B cell (primary cell): Measurements from ENCODE around the gene EPAS1. TPM values are rescaled to one million over a fixed set of nuclear protein-coding genes. Genes with fewer than 3 reads are reported as not detected.

Experiments
- ATAC-seq: fragments of 200-7000 bp; cut with Tn5 transposase; one replicate; pipeline ENCODE4 v1.10.0; 2021; ENCODE audit warnings: low read depth, mild to moderate bottlenecking, moderate number of reproducible peaks, moderate library complexity
- CTCF ChIA-PET: fragments of 350-600 bp; sonication (Branson Sonifier 250); formaldehyde crosslinking; loops from one replicate; lab custom pipeline; 2021; ENCODE audit warnings: antibody characterized with exemption, inconsistent platforms; lab: Charles Lee
- POLR2A ChIA-PET: fragments of 350-600 bp; sonication (Branson Sonifier 250); formaldehyde crosslinking; loops from one replicate; lab custom pipeline; 2021; ENCODE audit warnings: antibody characterized with exemption; lab: Charles Lee
- DNase-seq: peaks from one replicate; pipeline ENCODE4 v3.0.0; 2013
- H2AFZ ChIP-seq: 2 replicates; pipeline ENCODE4 v1.6.1; 2012; ENCODE audit warnings: mild to moderate bottlenecking, low read depth, low read length; ENCODE audit not compliant: insufficient read depth, poor library complexity, severe bottlenecking
- H3K27ac ChIP-seq, 2 donors: 1 replicate in 1 of 2; 2 replicates in 1 of 2; pipeline ENCODE4 v1.5.1; 2012 to 2013; ENCODE audit warnings: low read length in 2 of 2, mild to moderate bottlenecking in 2 of 2, moderate library complexity in 1 of 2
- H3K27me3 ChIP-seq, 4 experiments: fragments of 200-600 bp in 1 of 4; sonication (generic) in 1 of 4; replicated peaks in 1 of 4; 1 replicate in 2 of 4; 2 replicates in 2 of 4; pipeline versions ENCODE4 v1.6.1 to v1.7.0; 2013 to 2016; ENCODE audit warnings: low read length in 3 of 4, mild to moderate bottlenecking in 2 of 4, mixed read lengths in 1 of 4, moderate library complexity in 1 of 4; ENCODE audit not compliant: insufficient read depth in 4 of 4, control insufficient read depth in 3 of 4; ENCODE audit errors: control extremely low read depth in 1 of 4
- H3K36me3 ChIP-seq, 2 experiments: replicated peaks in 1 of 2; 1 replicate in 1 of 2; 2 replicates in 1 of 2; pipeline versions ENCODE4 v1.6.1 to v1.7.1; 2013; ENCODE audit warnings: low read length in 1 of 2; ENCODE audit not compliant: insufficient read depth in 2 of 2, control insufficient read depth in 1 of 2; ENCODE audit errors: control extremely low read depth in 1 of 2, extremely low read depth in 1 of 2
- H3K4me1 ChIP-seq, 2 donors: fragments of 200-600 bp in 1 of 2; sonication (generic) in 1 of 2; 1 replicate in 1 of 2; 2 replicates in 1 of 2; pipeline versions ENCODE4 v1.5.1 to v1.6.1; 2013 to 2017; ENCODE audit warnings: low read length in 2 of 2; ENCODE audit not compliant: control insufficient read depth in 2 of 2, insufficient read depth in 2 of 2
- H3K4me2 ChIP-seq: replicated peaks from 2 replicates; pipeline ENCODE3; 2012; ENCODE audit warnings: mild to moderate bottlenecking, low read depth, low read length; ENCODE audit not compliant: poor library complexity, severe bottlenecking
- H3K4me3 ChIP-seq, 5 experiments: fragments of 200-600 bp in 1 of 5; sonication (generic) in 1 of 5; 1 replicate in 3 of 5; 2 replicates in 2 of 5; pipeline versions ENCODE4 v1.5.1 to v1.7.0; 2011 to 2016; ENCODE audit warnings: low read length in 4 of 5, mild to moderate bottlenecking in 4 of 5, low read depth in 2 of 5, control low read depth in 1 of 5, moderate library complexity in 1 of 5; ENCODE audit not compliant: insufficient read depth in 1 of 5; ENCODE audit errors: control extremely low read depth in 1 of 5, extremely low read depth in 1 of 5
- H3K79me2 ChIP-seq: fragments of 200-600 bp; sonication (generic); one replicate; pipeline ENCODE4 v1.6.0; 2016; ENCODE audit warnings: low read length; ENCODE audit not compliant: control insufficient read depth, insufficient read depth
- H3K9ac ChIP-seq: fragments of 200-600 bp; sonication (generic); 2 replicates; pipeline ENCODE4 v1.6.1; 2017; ENCODE audit warnings: mild to moderate bottlenecking, low read length, moderate library complexity
- H3K9me3 ChIP-seq, 3 donors: one replicate each; pipeline versions ENCODE4 v1.6.1 to v1.7.1; 2013; ENCODE audit warnings: low read length in 2 of 3; ENCODE audit not compliant: control insufficient read depth in 2 of 3, insufficient read depth in 1 of 3; ENCODE audit errors: control extremely low read depth in 1 of 3
- H4K20me1 ChIP-seq: 2 replicates; pipeline ENCODE4 v1.6.0; 2012; ENCODE audit warnings: mild to moderate bottlenecking, low read length; ENCODE audit not compliant: insufficient read depth, control insufficient read depth, poor library complexity, severe bottlenecking
- H3K27ac Mint-ChIP-seq: one replicate; pipeline ENCODE4 v1.8.0; 2021; ENCODE audit warnings: mixed read lengths
- H3K27me3 Mint-ChIP-seq: one replicate; pipeline ENCODE4 v1.8.0; 2021; ENCODE audit warnings: mixed read lengths
- H3K4me1 Mint-ChIP-seq: one replicate; pipeline ENCODE4 v1.8.0; 2021; ENCODE audit warnings: mixed read lengths
- H3K4me3 Mint-ChIP-seq: one replicate; pipeline ENCODE4 v1.8.0; 2021; ENCODE audit warnings: mixed read lengths
- H3K9me3 Mint-ChIP-seq: one replicate; pipeline ENCODE4 v1.8.0; 2022; ENCODE audit warnings: mixed read lengths; ENCODE audit not compliant: insufficient read depth
- EZH2 ChIP-seq: IDR thresholded peaks from 2 replicates; pipeline ENCODE4 v1.6.1; 2012; ENCODE audit warnings: borderline replicate concordance, low read depth, mild to moderate bottlenecking, moderate library complexity, low read length; ENCODE audit not compliant: insufficient read depth, poor library complexity, severe bottlenecking
- WGBS: methylation state at CpG from one replicate; pipeline ENCODE4 v1.1.5; 2013; ENCODE audit warnings: missing lambda C conversion rate; ENCODE audit not compliant: insufficient coverage; 5-methylcytosine and 5-hydroxymethylcytosine counted together
- intact Hi-C: fragments of 100-400 bp; cut with micrococcal nuclease; formaldehyde crosslinking; loops from one replicate; pipeline ENCODE4 v1.10.0; 2022
- polyA plus RNA-seq: library from polyadenylated mRNA; depleted of rRNA; stranded (reverse); fragments of >200 nt; gene quantifications from 2 replicates; pipeline ENCODE4 v1.2.3, GENCODE V29; 2012
- total RNA-seq, 2 donors: library from RNA; stranded (reverse); fragments of 120-200 nt in 1 of 2; gene quantifications; 1 replicate in 1 of 2; 2 replicates in 1 of 2; pipeline versions ENCODE4 v1.2.3 to v1.2.4, GENCODE V29; 2013 to 2022
- TF ChIP-seq, protein P1 (sequence below): fragments of 200-600 bp; IDR thresholded peaks from one replicate; pipeline ENCODE4 v1.8.0; 2022; ENCODE audit warnings: antibody characterized with exemption, mild to moderate bottlenecking

Gene EPAS1
- total and polyA plus RNA-seq, 2 donors (not counting 1 experiment from before 2014, with no cell fraction given), result 0.06 to 0.37 TPM

DNA sequence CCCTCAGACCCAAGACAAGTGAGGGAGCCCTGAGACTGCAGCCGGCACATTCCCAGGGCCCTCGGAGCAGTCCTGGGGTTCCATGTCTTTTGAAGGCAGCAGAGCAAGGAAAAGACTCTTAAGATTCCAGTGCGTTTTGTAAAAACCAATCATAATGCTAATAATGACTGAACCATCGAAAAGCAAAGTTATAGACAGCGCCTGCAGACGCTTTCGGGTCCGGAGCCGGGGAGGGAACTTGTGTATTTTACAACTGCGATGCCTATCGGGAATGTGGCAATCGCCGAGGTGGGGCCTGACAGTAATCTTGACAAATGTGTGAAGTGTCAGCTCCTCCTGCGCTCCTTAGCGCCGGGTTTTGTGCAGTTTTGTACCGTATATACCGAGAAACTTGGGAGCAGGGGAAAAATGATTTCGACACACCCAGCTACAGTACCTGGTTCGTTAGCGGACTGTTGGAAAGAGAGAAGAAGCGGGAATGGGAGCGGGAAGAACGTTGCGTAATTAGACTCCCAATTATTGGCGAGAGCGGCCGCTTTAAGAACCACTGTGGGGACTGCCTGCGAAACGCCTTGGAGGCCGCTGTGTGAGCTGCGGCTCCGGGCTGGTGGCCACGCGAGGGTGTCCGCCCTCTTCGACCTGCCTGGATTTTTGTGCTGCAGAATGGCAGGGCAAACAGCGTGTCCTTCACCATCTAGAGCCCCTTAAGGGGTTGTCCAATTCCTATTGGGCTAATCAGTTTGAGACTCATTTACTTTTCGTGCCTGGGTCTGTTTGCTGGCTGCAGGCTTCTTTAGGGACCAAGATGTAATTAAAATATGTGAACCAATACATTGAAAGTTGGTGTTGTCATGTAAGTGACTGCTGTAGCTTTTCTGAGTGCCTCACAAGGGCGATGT lies 2.4 kb downstream of the EPAS1 start:
- peak overlapping the region; percentile 94 for H3K4me2 ChIP-seq
- Mint-ChIP-seq H3K4me3 (peak overlapping the region; percentile 92), H3K9me3 (no peaks in the 10 kb centered on the region), H3K27ac (no peak overlapping the region), H3K4me1 (peaks cover 22% of the 10 kb centered on the region), H3K27me3 (peaks cover 60% of the 10 kb centered on the region)
- peak overlapping the region; percentile 66 to 85 (median 71) for H3K4me3 ChIP-seq
- intact Hi-C loops, result no loop called here
- peaks cover 0 to 28% (median 0%) of the 10 kb centered on the region in 3 donors for H3K9me3 ChIP-seq
- DNase-seq (peak; percentile 46), ATAC-seq (no peak)
- POLR2A ChIA-PET, result no interaction called here
- H3K27ac ChIP-seq, result no peak overlapping the region
- peak overlapping the region; percentile 87 for H2AFZ ChIP-seq
- H4K20me1 ChIP-seq, result peaks cover 10% of the 10 kb centered on the region
- H3K79me2 ChIP-seq, result no peaks in the 10 kb centered on the region
- TF ChIP-seq, protein P1, sequence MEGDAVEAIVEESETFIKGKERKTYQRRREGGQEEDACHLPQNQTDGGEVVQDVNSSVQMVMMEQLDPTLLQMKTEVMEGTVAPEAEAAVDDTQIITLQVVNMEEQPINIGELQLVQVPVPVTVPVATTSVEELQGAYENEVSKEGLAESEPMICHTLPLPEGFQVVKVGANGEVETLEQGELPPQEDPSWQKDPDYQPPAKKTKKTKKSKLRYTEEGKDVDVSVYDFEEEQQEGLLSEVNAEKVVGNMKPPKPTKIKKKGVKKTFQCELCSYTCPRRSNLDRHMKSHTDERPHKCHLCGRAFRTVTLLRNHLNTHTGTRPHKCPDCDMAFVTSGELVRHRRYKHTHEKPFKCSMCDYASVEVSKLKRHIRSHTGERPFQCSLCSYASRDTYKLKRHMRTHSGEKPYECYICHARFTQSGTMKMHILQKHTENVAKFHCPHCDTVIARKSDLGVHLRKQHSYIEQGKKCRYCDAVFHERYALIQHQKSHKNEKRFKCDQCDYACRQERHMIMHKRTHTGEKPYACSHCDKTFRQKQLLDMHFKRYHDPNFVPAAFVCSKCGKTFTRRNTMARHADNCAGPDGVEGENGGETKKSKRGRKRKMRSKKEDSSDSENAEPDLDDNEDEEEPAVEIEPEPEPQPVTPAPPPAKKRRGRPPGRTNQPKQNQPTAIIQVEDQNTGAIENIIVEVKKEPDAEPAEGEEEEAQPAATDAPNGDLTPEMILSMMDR, result no peak
- TF ChIP-seq EZH2, result peak; percentile 77
- H3K4me1 ChIP-seq, result peaks cover 29 to 30% of the 10 kb centered on the region in 2 donors
- CTCF ChIA-PET, result no interaction called here
- H3K27me3 ChIP-seq, result peaks cover 0 to 65% (median 37%) of the 10 kb centered on the region in 4 experiments
- 23% methylated on average over 36 of the region's 40 CpGs for WGBS
- H3K9ac ChIP-seq, result peak overlapping the region; percentile 69
- no peaks in the 10 kb centered on the region for H3K36me3 ChIP-seq

DNA sequence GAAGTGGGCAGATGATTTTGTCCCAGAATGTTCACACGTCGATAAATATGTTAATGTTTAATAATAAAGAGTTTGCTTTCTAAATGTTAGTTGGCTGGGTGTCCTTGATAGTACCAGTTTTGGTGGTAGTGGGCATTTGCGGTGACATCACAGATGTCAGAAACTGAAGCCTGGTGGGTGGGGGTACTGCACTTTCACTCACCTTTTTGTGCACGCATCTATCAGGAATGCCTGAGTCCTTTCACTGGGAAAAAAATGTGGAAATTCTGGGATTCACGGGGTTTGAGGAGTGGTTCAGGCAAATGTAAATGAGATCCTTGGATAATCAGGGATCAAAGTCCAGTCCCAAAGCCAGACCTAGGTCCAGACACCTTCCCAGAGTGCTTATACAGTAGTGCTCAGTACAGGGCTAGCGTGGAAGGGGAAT lies 3.2 kb downstream of the EPAS1 start:
- H3K9ac ChIP-seq, result no peak overlapping the region
- TF ChIP-seq, protein P1, result no peak
- no peak for TF ChIP-seq EZH2
- no peak overlapping the region for H3K4me2 ChIP-seq
- H3K36me3 ChIP-seq, result no peaks in the 10 kb centered on the region
- intact Hi-C loops, result no loop called here
- peaks cover 65% of the 10 kb centered on the region for H3K27me3 Mint-ChIP-seq
- H3K4me3 Mint-ChIP-seq, result no peak overlapping the region
- H3K9me3 Mint-ChIP-seq, result no peaks in the 10 kb centered on the region
- no peak overlapping the region for H2AFZ ChIP-seq
- H3K4me1 Mint-ChIP-seq, result peaks cover 22% of the 10 kb centered on the region
- ChIA-PET POLR2A (no interaction called here), CTCF (no interaction called here)
- 95% methylated on average over 4 of the region's 6 CpGs for WGBS
- DNase-seq (no peak), ATAC-seq (no peak)
- peaks cover 29 to 30% of the 10 kb centered on the region in 2 donors for H3K4me1 ChIP-seq
- no peaks in the 10 kb centered on the region for H3K79me2 ChIP-seq
- H3K4me3 ChIP-seq, result no peak overlapping the region
- H3K27me3 ChIP-seq, result peaks cover 0 to 62% (median 38%) of the 10 kb centered on the region in 4 experiments
- H3K27ac Mint-ChIP-seq, result no peak overlapping the region
- H3K27ac ChIP-seq, result no peak overlapping the region
- peaks cover 0 to 28% (median 4%) of the 10 kb centered on the region in 3 donors for H3K9me3 ChIP-seq
- H4K20me1 ChIP-seq, result peaks cover 10% of the 10 kb centered on the region
